ENCODE data around the gene TMEM87B. TPM values are rescaled to one million over a fixed set of nuclear protein-coding genes. Genes with fewer than 3 reads are reported as not detected.

TMEM87B gene
- total and polyA plus RNA-seq, 2 of the 4 experiments (the other 2 are of a cell fraction) = 6.3 to 12.5 TPM

GRCh38 chr2:112144966-112145365 lies 89.9 kb downstream of the TMEM87B start:
- H3K9me3 ChIP-seq (ENCODE audit: control insufficient read depth, insufficient read depth, low read length) = no peaks in the 10 kb centered on the region
- no peak overlapping the region for H2BK20ac ChIP-seq (ENCODE audit: low read depth, low read length)
- H3K56ac ChIP-seq (ENCODE audit: extremely low read depth, insufficient read depth, low read length) = no peak overlapping the region
- H3K9ac ChIP-seq (ENCODE audit: low read depth, low read length) = no peak overlapping the region
- H2AFZ ChIP-seq (replicated peaks; ENCODE audit: low read length, poor library complexity) = no peak overlapping the region
- H4K5ac ChIP-seq (ENCODE audit: low read depth, low read length) = no peak overlapping the region
- no peak overlapping the region for H3K27ac ChIP-seq (ENCODE audit: insufficient read depth, low read length)
- no peak overlapping the region for H3K18ac ChIP-seq (ENCODE audit: low read depth, low read length)
- DNase-seq = peak; percentile 8
- TF ChIP-seq CTCF (conservative IDR thresholded peaks at IDR 0.05; ENCODE audit: low read depth, low read length) (no peak), RCOR1 (IDR thresholded peaks at IDR 0.05; ENCODE audit: insufficient replicate concordance, low read length) (no peak), RFX5 (IDR thresholded peaks at IDR 0.05; ENCODE audit: low read depth, low read length) (no peak), BHLHE40 (IDR thresholded peaks at IDR 0.05; ENCODE audit: low read depth, low read length) (no peak), MXI1 (IDR thresholded peaks at IDR 0.05; ENCODE audit: borderline replicate concordance, low read depth, low read length) (no peak), ELK1 (IDR thresholded peaks at IDR 0.05; ENCODE audit: borderline replicate concordance, low read depth, low read length) (no peak), RAD21 (IDR thresholded peaks at IDR 0.05; ENCODE audit: low read length) (no peak), MAZ (IDR thresholded peaks at IDR 0.05; ENCODE audit: borderline replicate concordance, low read depth, low read length) (no peak), POLR2A (IDR thresholded peaks at IDR 0.05; ENCODE audit: low read depth, low read length) (no peak), MAFK (IDR thresholded peaks at IDR 0.05; ENCODE audit: low read depth, low read length) (no peak), USF2 (IDR thresholded peaks at IDR 0.05; ENCODE audit: low read depth, low read length) (no peak)
- H3K36me3 ChIP-seq (ENCODE audit: control insufficient read depth, insufficient read depth, low read length) = no peaks in the 10 kb centered on the region
- H3K79me1 ChIP-seq (ENCODE audit: low read depth in 1 of 2, low read length in 2 of 2) = 0 out of 4 replicates have a peak, but pooled peaks cover 0 to 7% of the 10 kb centered on the region in 2 experiments
- H3K4me3 ChIP-seq (ENCODE audit: insufficient read depth, low read depth, low read length) = no peak overlapping the region
- ChIA-PET CTCF (no interaction called here), POLR2A (ENCODE audit: unreplicated experiment) (no interaction called here)
- no peak overlapping the region for H3K4me2 ChIP-seq (ENCODE audit: low read depth, low read length)
- H3K27me3 ChIP-seq (ENCODE audit: control insufficient read depth, insufficient read depth, low read length) = no peaks in the 10 kb centered on the region
- H3K23ac ChIP-seq (ENCODE audit: low read depth, low read length) = no peak overlapping the region
- H2AK9ac ChIP-seq (replicated peaks; ENCODE audit: low read depth, low read length, poor library complexity) = no peak overlapping the region
- H4K91ac ChIP-seq (ENCODE audit: insufficient read depth, low read depth, low read length) = no peak overlapping the region
- no peak overlapping the region for H2BK15ac ChIP-seq (ENCODE audit: low read depth, low read length)
- in situ Hi-C loops (cut with MboI; ENCODE audit: low sequenced_read_pairs) (no loop called here), dilution Hi-C loops (cut with HindIII; ENCODE audit: low sequenced_read_pairs, unreplicated experiment) (no loop called here), intact Hi-C loops (cut with micrococcal nuclease) (no loop called here)
- no peak overlapping the region for H4K8ac ChIP-seq (ENCODE audit: low read depth in 2 of 2, low read length in 2 of 2)
- H2AK5ac ChIP-seq (ENCODE audit: low read depth, low read length) = no peak overlapping the region
- no CpG with 5 or more reads among the region's 6 CpGs for WGBS, 2 experiments (ENCODE audit: extremely low coverage in 2 of 2, insufficient read length in 1 of 2)
- H4K20me1 ChIP-seq (ENCODE audit: insufficient read depth, low read length) = no peaks in the 10 kb centered on the region
- no peak overlapping the region for H2BK5ac ChIP-seq (ENCODE audit: low read depth, low read length, poor library complexity, severe bottlenecking)
- H2BK120ac ChIP-seq (ENCODE audit: low read depth, low read length) = no peak overlapping the region
- no TSS peak for BruUV-seq (replicated peaks)
- no peak overlapping the region for H3K14ac ChIP-seq (replicated peaks; ENCODE audit: low read depth, low read length)
- peaks cover 5% of the 10 kb centered on the region for H3K9me1 ChIP-seq (ENCODE audit: insufficient read depth, low read length)
- H3K4me1 ChIP-seq (ENCODE audit: control insufficient read depth, insufficient read depth, low read length) = peaks cover 3% of the 10 kb centered on the region
- ATAC-seq (ENCODE audit: low read depth) = no peak
- H3K4ac ChIP-seq (ENCODE audit: low read depth, low read length) = no peak overlapping the region

Data from IMR-90 (cell line).